Measurements from ENCODE around the gene CDC14A. TPM values are rescaled to one million over a fixed set of nuclear protein-coding genes. Genes with fewer than 3 reads are reported as not detected.

CDC14A gene
- total RNA-seq, 1 donor, result 167 TPM

DNA sequence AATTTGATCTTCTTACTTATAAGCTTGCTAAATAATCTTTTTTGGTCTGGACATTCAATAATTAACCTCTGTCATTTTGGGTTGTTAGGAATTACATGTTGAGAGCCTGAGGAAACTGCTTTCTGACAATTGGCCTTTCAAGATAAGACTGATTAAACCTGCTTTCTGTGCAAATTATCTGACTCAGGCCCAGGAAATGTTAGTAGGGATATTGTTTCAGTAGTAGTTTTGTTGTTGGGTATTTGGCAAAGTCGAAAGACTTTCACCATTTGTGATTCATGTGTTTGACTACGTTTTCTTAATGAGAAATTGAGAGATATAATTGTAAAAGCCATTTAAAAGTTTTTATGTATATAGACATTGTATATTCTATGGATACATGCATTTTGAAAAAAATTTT is 104.6 kb downstream of the CDC14A start:
- Histone ChIP-seq H3K4me1 (ENCODE audit: insufficient read depth, low read length) (peaks cover 13% of the 10 kb centered on the region), H3K4me3 (ENCODE audit: low read length) (no peak overlapping the region), H3K27me3 (ENCODE audit: insufficient read depth, low read length) (no peaks in the 10 kb centered on the region), H3K9me3 (ENCODE audit: low read depth, low read length) (no peaks in the 10 kb centered on the region)

DNA sequence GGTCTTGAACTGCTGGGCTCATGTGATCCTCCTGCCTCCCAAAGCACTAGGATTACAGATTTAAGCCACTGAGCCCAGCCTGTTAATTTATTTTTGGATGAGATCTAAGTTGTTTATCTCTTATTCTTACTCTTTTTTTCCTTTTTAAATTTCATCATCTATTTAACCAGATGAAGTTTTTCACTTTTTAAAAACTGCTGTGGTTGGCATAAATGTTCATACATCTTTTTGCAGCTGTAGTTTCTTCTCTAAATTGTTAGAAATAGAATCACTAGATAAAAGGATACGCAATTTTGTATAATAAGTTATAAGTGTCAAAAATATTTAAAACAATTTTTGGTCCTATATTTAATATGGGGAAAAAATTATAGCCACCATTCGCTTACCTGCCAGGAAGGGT is 105.4 kb downstream of the CDC14A start:
- Histone ChIP-seq H3K4me1 (ENCODE audit: insufficient read depth, low read length) (peaks cover 9% of the 10 kb centered on the region), H3K9me3 (ENCODE audit: low read depth, low read length) (no peaks in the 10 kb centered on the region), H3K4me3 (ENCODE audit: low read length) (no peak overlapping the region)

DNA sequence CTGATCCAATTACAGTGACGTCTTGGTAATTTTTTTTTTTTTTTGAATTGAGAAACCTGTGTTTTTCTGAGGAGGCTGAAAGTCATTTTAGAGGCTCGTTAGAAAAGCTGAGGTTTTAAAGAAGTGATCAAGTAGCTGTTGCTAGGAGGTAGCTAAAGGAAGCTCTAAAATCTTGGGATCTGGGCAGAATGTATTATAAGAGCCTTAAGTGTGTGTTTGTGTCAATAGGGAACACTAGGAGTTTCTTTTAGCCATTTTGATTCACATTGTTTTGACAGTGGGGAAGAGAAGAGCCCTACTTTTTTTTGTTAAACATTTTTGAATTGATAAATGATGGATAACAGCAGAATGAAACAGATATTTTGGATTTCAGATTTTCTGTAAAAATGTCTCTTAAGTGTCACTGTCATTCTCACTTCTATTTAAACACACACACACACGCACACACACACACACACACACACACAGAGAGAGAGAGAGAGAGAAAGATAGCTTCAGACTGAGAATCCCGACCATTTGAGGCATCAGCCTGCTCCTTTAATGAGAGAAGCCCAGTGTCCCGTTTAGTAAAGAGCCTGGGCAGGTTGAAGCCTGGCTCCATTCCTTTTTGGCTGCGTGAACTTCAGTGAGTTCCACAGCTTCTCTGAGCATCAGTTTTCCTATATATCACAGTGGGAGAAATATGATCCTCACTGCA is 106.5 kb downstream of the CDC14A start:
- peaks cover 10% of the 10 kb centered on the region for H3K4me1 ChIP-seq (ENCODE audit: insufficient read depth, low read length)
- H3K27me3 ChIP-seq (ENCODE audit: insufficient read depth, low read length), result no peaks in the 10 kb centered on the region
- no peaks in the 10 kb centered on the region for H3K9me3 ChIP-seq (ENCODE audit: low read depth, low read length)
- H3K4me3 ChIP-seq (ENCODE audit: low read length), result no peak overlapping the region

More for the DNA sequence above, 105.4 kb downstream of the CDC14A start:
- H3K27me3 ChIP-seq (ENCODE audit: insufficient read depth, low read length), result no peaks in the 10 kb centered on the region

DNA sequence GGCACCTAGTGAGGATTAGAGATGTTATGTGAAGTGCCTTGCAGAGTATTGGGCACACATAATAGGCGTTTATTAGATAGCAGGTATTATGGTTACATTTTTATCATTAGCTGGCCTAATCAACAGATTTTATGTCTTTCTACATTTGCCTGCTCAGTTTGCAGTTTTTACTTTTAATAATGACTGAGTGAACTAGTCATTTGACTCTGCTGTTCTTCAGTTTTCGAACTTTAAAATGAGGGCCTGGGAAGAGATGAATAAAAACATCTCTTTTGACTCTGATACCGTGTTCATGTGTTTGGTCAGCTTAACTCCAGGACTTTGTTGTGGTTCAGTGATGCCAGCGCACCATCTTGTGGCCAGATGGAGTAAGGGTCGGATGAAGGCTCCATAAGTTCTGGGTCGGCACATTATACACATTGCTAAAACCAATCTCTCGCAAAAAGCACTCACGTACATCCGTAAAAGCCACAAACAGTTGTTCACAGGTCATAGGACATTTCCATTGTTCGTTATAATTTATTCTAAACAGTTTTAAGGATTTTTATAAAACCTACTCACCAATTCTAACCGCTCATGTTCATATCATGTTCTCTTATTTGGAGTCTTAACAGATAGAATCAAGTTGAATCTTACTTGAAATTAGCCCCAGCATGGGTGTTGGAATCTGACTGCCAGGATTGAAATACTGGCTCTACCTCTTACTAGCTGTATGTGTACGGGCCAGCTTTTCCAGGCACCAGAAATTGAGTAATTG is 107.2 kb downstream of the CDC14A start:
- Histone ChIP-seq H3K27me3 (ENCODE audit: insufficient read depth, low read length) (no peaks in the 10 kb centered on the region), H3K4me1 (ENCODE audit: insufficient read depth, low read length) (peaks cover 15% of the 10 kb centered on the region), H3K9me3 (ENCODE audit: low read depth, low read length) (no peaks in the 10 kb centered on the region), H3K4me3 (ENCODE audit: low read length) (no peak overlapping the region)

DNA sequence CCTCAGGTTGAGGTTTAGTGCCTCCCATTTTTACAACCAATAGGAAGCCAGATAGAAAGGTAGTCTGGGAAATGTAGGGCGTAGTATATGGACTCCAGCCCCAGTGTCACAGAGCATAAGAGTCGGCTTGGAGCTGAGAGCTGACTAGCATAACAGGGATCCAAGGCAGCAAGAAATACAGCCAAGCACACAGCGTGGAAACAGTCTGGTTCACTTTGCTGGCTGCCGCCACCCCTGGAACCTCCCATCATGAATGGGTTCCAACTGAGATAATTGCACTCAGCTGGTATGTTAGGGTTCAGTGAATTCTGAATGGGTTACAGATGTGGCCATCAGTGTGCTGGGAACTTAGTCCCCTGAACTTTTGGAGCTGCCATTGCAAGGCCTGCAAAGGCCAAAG is 108.9 kb downstream of the CDC14A start:
- no peaks in the 10 kb centered on the region for H3K27me3 ChIP-seq (ENCODE audit: insufficient read depth, low read length)
- H3K4me3 ChIP-seq (ENCODE audit: low read length), result no peak overlapping the region
- peaks cover 15% of the 10 kb centered on the region for H3K4me1 ChIP-seq (ENCODE audit: insufficient read depth, low read length)
- no peaks in the 10 kb centered on the region for H3K9me3 ChIP-seq (ENCODE audit: low read depth, low read length)

DNA sequence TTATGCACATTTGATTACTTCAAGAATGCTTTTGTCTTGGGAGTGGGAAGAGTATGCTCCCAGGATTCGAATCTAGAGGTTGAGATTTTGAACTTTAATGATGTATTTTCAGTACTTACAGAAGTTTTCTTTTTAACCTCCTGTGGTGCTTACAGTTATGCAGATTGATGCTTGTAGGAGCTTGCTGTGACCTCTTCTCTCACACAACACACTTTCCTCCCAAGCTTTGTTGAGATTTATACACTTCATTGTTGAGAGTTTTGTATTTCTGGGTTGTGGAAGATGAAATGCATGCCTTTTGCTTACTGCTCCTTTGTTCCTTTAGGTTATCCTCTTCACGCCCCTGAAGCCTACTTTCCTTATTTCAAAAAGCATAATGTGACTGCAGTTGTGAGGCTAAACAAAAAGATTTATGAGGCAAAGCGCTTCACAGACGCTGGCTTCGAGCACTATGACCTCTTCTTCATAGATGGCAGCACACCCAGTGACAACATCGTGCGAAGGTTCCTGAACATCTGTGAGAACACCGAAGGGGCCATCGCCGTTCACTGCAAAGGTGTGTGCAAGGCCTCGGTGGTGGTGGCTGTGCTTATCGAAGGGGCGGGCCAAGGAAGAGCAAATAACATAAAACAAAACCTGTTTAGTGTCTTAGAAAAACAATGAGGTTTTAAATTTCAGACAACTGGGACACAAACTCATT is 110.2 kb downstream of the CDC14A start:
- Histone ChIP-seq H3K4me1 (ENCODE audit: insufficient read depth, low read length) (peaks cover 15% of the 10 kb centered on the region), H3K4me3 (ENCODE audit: low read length) (no peak overlapping the region), H3K27me3 (ENCODE audit: insufficient read depth, low read length) (no peaks in the 10 kb centered on the region), H3K9me3 (ENCODE audit: low read depth, low read length) (no peaks in the 10 kb centered on the region)

DNA sequence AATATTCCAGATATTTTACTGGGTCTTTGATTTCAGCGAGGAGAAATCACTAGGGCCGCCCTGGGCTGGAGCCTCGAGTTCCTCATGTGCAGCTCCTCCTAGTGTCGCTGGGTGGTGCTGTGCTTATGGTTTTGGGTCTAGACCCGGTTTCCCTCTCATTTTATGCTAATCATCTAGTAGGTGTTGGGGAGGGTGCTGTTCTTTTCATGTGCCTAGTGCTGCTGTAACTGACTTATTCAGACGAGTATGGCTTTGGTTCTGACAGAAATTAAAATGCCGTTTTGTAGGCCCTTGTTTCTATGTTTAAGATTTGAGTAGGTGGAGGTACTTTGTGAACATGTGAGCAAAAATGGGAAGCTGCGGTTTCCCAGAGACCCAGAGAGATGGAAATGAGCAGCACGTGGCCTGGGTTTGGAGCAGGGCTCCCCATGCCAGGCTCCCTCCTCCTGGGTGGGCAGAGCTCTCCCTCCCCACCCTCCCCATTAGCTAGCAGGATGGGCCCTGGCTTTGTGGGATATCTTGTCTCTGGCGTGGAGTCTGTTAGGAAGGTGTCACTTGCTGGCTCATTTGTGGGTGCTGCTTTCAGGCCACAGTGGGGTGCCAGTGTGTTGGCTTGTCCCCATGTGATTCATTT is 111.6 kb downstream of the CDC14A start:
- Histone ChIP-seq H3K4me1 (ENCODE audit: insufficient read depth, low read length) (peaks cover 15% of the 10 kb centered on the region), H3K4me3 (ENCODE audit: low read length) (no peak overlapping the region), H3K9me3 (ENCODE audit: low read depth, low read length) (no peaks in the 10 kb centered on the region), H3K27me3 (ENCODE audit: insufficient read depth, low read length) (no peaks in the 10 kb centered on the region)

DNA sequence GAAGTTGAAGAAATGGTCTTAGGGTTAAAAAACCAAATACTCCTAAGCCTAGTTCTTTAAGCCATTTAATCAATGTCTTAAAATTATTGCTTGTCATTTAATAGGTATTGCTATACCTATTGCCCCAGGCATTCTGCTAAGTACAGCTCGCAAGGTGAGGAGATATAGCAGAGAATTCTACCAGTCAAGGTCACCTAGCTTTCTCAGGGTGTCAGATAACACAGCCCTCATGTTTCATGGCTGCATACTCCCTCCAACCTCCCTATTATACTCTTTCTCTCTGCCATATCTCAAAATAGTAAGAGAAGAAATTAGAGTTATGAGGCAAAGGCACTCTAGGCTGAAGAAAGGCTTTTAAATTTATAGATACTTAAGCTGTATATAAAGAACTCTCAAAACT is 117.3 kb downstream of the CDC14A start:
- Histone ChIP-seq H3K4me1 (ENCODE audit: insufficient read depth, low read length) (no peaks in the 10 kb centered on the region), H3K27me3 (ENCODE audit: insufficient read depth, low read length) (no peaks in the 10 kb centered on the region), H3K9me3 (ENCODE audit: low read depth, low read length) (no peaks in the 10 kb centered on the region), H3K4me3 (ENCODE audit: low read length) (no peak overlapping the region)

DNA sequence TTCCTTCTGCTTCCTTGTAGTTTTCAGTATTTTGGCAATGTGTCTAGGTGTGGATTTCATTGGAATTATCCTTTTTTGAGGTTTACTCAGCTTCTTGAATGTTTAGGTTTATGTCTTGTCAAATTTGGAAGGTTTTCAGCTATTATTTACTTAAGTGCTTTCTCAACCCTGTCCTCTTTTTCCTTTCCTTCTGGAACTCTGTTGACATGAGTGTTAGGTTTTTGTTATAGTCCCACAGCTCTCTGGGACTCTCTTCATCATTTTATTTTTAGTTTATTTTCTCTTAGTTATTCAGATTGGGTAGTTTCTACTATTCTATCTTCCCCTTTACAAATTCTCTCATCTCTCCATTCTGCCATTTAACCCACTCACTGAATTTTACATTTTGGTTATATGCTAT is 122.5 kb downstream of the CDC14A start:
- Histone ChIP-seq H3K27me3 (ENCODE audit: insufficient read depth, low read length) (no peaks in the 10 kb centered on the region), H3K4me3 (ENCODE audit: low read length) (no peak overlapping the region), H3K4me1 (ENCODE audit: insufficient read depth, low read length) (no peaks in the 10 kb centered on the region), H3K9me3 (ENCODE audit: low read depth, low read length) (no peaks in the 10 kb centered on the region)

DNA sequence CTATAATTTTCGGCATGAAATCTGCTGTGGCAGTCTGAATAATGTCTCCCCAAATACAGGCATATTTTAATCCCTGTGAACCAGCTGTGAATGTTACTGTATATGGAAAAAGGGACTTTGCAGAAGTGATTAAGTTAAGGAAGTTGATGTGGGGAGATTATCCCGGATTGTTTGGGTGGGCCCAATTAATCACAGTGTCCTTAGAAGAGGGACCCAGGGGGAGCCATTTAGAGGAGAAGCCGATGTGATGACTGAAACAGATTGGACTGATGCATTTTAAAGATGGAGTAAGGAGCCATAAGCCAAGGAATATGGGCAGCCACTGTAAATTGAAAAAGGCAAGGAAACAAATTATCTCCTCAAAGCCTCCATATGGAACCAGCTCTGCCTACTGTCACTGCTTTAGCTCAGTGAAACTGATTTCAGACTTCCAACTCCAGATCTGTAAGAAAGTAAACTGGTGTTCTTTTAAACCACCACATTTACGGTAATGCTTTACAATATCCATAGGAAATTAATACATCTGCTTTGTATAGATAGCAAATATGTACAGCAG is 124.5 kb downstream of the CDC14A start:
- Histone ChIP-seq H3K9me3 (ENCODE audit: low read depth, low read length) (no peaks in the 10 kb centered on the region), H3K4me1 (ENCODE audit: insufficient read depth, low read length) (no peaks in the 10 kb centered on the region), H3K4me3 (ENCODE audit: low read length) (no peak overlapping the region), H3K27me3 (ENCODE audit: insufficient read depth, low read length) (no peaks in the 10 kb centered on the region)

DNA sequence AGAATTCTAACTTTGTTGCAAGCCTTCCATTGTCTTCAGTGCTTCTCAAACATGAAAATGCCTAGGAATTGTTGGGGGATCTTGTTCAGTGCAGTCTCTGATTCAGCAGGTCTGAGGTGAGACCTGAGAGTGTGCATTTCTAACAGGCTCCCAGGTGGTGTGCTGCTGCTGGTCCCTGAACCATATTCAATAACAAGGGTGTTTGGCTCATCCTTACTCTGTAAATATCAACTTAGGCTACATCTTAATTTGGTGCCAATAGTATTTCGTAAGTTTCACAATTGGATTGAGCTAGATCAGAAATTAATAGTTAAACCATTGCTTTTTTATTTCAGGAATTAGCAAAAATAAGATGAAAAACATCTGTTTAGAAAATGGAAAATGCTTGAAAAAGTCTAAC is 126.5 kb downstream of the CDC14A start:
- no peaks in the 10 kb centered on the region for H3K27me3 ChIP-seq (ENCODE audit: insufficient read depth, low read length)
- H3K4me1 ChIP-seq (ENCODE audit: insufficient read depth, low read length), result no peaks in the 10 kb centered on the region
- no peaks in the 10 kb centered on the region for H3K9me3 ChIP-seq (ENCODE audit: low read depth, low read length)
- no peak overlapping the region for H3K4me3 ChIP-seq (ENCODE audit: low read length)

DNA sequence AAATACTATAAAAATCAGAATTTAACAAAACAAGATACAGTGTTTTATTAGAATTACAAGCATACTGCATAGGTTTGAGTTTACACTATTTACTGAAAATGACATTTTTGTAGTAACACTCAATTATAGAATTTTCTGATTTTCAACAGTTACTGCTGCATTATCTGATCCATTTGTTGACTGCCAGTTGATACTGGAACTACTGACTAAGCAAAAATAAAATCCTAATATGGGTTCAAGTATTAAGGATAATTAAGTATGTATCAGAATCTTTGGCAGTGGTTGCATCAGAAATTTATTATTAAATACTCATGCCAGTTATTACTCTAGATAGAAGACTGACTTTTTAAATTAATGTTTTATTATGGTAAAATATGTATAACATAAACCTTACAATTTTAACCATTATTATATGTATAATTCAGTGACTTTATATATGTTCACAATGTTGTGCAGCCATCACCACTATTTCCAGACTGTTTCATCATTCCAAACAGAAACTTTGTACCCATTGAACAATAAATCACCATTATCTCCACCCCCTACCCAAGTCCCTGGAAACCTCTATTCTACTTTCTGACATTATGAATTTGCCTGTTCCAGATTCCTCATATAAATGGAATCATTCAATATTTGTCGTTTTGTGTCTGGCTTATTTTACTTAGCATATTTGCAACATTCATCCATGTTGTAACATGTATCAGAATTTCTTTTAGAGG is 127.5 kb downstream of the CDC14A start:
- Histone ChIP-seq H3K9me3 (ENCODE audit: low read depth, low read length) (no peaks in the 10 kb centered on the region), H3K4me1 (ENCODE audit: insufficient read depth, low read length) (no peaks in the 10 kb centered on the region), H3K27me3 (ENCODE audit: insufficient read depth, low read length) (no peaks in the 10 kb centered on the region), H3K4me3 (ENCODE audit: low read length) (no peak overlapping the region)

DNA sequence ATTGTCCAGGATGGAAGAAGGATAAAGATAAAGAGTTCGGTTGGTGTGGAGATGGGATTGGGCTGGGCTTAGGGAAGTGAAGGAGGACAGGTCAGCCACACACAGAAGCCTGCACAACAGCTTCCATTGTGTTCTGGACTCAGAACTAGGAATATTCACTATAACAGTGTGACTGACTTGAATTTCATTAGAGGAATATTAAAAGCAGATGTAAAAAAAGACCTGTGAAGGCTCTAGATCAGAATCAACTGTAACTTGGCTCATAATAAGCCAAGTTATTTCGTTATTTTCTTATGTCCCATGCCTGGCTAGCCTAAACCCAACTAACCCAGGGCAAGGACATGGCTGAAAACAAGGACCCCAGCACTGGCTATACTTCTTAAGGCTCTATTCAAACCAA is 129.0 kb downstream of the CDC14A start:
- H3K9me3 ChIP-seq (ENCODE audit: low read depth, low read length), result no peaks in the 10 kb centered on the region
- H3K4me1 ChIP-seq (ENCODE audit: insufficient read depth, low read length), result no peaks in the 10 kb centered on the region
- no peaks in the 10 kb centered on the region for H3K27me3 ChIP-seq (ENCODE audit: insufficient read depth, low read length)
- no peak overlapping the region for H3K4me3 ChIP-seq (ENCODE audit: low read length)

DNA sequence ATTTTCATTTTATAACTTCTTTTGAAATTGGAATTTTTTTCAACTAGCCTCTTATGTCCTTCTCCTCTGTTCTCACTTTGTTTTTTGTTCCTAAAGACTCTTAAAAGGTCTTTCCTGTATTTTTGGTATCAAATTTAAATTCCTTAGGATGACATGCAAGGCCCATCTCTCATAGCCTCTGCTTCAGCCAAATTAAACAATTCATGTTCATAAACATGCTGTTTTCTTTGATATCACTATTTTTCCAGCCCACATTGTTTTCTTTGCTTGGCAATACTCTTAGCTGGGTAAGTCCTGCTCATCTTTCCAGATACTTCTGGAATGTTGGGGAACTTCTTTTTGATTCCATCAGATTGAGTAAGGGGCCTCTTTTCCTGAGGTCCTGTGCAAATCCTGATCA is 129.9 kb downstream of the CDC14A start:
- H3K27me3 ChIP-seq (ENCODE audit: insufficient read depth, low read length), result no peaks in the 10 kb centered on the region
- H3K4me1 ChIP-seq (ENCODE audit: insufficient read depth, low read length), result no peaks in the 10 kb centered on the region
- H3K4me3 ChIP-seq (ENCODE audit: low read length), result no peak overlapping the region
- H3K9me3 ChIP-seq (ENCODE audit: low read depth, low read length), result no peaks in the 10 kb centered on the region

Data from mononuclear cell (primary cell).